ENCODE data around the gene HCFC1. TPM values are rescaled to one million over a fixed set of nuclear protein-coding genes. Genes with fewer than 3 reads are reported as not detected.

Gene HCFC1
- total and polyA plus RNA-seq, 2 of the 8 experiments (the other 6 are each of a cell fraction or from before 2014, with no cell fraction given) = 24.9 to 117 TPM

DNA sequence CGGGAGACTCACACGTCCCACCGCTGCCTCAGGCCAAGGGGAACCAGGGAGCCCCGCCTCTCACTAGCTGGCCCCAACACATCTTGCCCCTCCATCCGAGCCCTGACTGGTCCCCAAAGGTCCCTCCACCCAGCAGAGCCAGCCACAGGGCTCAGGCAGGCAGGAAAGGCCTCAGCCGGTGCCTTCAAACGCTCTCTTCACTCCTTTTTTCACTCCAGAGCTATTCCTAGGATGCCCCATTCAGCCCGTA lies 44.0 kb downstream of the HCFC1 start:
- H3K27me3 ChIP-seq (replicated peaks in 1 of 4; ENCODE audit: control insufficient read depth in 3 of 4, extremely low read depth in 1 of 4, insufficient read depth in 3 of 4, low read length in 3 of 4) = no peaks in the 10 kb centered on the region
- H3K4me2 ChIP-seq (ENCODE audit: insufficient read depth in 1 of 2, low read depth in 2 of 2, low read length in 2 of 2) = peak overlapping the region; percentile 88 to 94
- H2AK5ac ChIP-seq (ENCODE audit: low read depth, low read length) = peak overlapping the region; percentile 93
- peak overlapping the region; percentile 64 for H2BK120ac ChIP-seq (replicated peaks; ENCODE audit: low read depth, low read length)
- peak overlapping the region; percentile 79 for H3K27ac ChIP-seq (ENCODE audit: low read depth, low read length)
- H3K56ac ChIP-seq (replicated peaks; ENCODE audit: insufficient read length, low read depth, low read length) = peak overlapping the region; percentile 1
- peak overlapping the region; percentile 15 to 78 (median 68) for H3K9ac ChIP-seq (replicated peaks in 1 of 4; ENCODE audit: extremely low read depth in 1 of 4, low read depth in 3 of 4, low read length in 3 of 4)
- H2BK5ac ChIP-seq (ENCODE audit: low read depth, low read length) = peak overlapping the region; percentile 66; the same call in 1 of the 2 replicates
- peaks cover 0 to 10% (median 4%) of the 10 kb centered on the region in 4 experiments; a peak in 2 of 8 replicates for H3K36me3 ChIP-seq (ENCODE audit: control insufficient read depth in 2 of 4, insufficient read depth in 4 of 4, low read length in 3 of 4)
- peaks cover 3 to 18% (median 12%) of the 10 kb centered on the region in 4 experiments for H3K4me1 ChIP-seq (replicated peaks in 1 of 4; ENCODE audit: control insufficient read depth in 3 of 4, insufficient read depth in 4 of 4, low read length in 3 of 4)
- H3K23ac ChIP-seq (ENCODE audit: insufficient read length) = no peak overlapping the region
- peak overlapping the region; percentile 44 for H4K91ac ChIP-seq (replicated peaks; ENCODE audit: insufficient read length, low read length)
- no peak overlapping the region for H2BK20ac ChIP-seq (ENCODE audit: low read length)
- ChIA-PET POLR2A (ENCODE audit: partially characterized antibody) (interaction anchor here (0.7 to 14.9 kb wide), 9 partner anchors 14 to 161 kb away, joined by 3 to 231 read pairs (median 7); partner anchors contain the start of genes HCFC1, L1CAM, NAA10 and RENBP), CTCF (ENCODE audit: partially characterized antibody) (interaction anchor here (0.7 to 19.6 kb wide), 8 partner anchors 9 to 99 kb away, joined by 3 to 272 read pairs (median 4); partner anchors contain the start of gene RENBP)
- H3K23me2 ChIP-seq (ENCODE audit: low read depth, low read length) = peaks cover 15% of the 10 kb centered on the region; the same call in 1 of the 2 replicates
- H3K9me3 ChIP-seq (ENCODE audit: insufficient read depth in 2 of 2, low read depth in 1 of 2, low read length in 1 of 2) = no peaks in the 10 kb centered on the region
- peak overlapping the region; percentile 88 for H4K5ac ChIP-seq (ENCODE audit: insufficient read length, low read depth, low read length)
- peak overlapping the region; percentile 55 to 77 (median 62) for H3K4me3 ChIP-seq (ENCODE audit: extremely low read depth in 1 of 4, insufficient read depth in 2 of 4, low read depth in 3 of 4, low read length in 4 of 4)
- peak overlapping the region; percentile 69 for H3K4ac ChIP-seq (replicated peaks; ENCODE audit: insufficient read length, low read depth, low read length)
- no peak overlapping the region for H3K14ac ChIP-seq (ENCODE audit: insufficient read length)
- H3K79me2 ChIP-seq (ENCODE audit: control insufficient read depth in 1 of 2, insufficient read depth in 2 of 2, low read length in 2 of 2) = peaks cover 0 to 3% of the 10 kb centered on the region in 2 experiments; a peak in 1 of 4 replicates
- 0 out of 2 replicates have a peak overlapping the region, but pooled peaks have one; percentile 68 for H2BK12ac ChIP-seq (ENCODE audit: low read depth, low read length)
- H2BK15ac ChIP-seq (ENCODE audit: low read length) = no peak overlapping the region
- H4K8ac ChIP-seq (ENCODE audit: extremely low read depth, insufficient read depth, low read length) = no peak overlapping the region; the same call in 1 of the 2 replicates
- WGBS, 2 experiments (ENCODE audit: extremely low coverage in 1 of 2, insufficient coverage in 1 of 2, insufficient read length in 1 of 2, insufficient replicate concordance in 2 of 2, low coverage in 1 of 2, low lambda C conversion rate in 2 of 2, missing lambda C conversion rate in 1 of 2) = 0% methylated on average over 4 of the region's 8 CpGs; no CpG with 5 or more reads in 1 of the 2 experiments
- no peaks in the 10 kb centered on the region for H4K20me1 ChIP-seq (replicated peaks in 1 of 2; ENCODE audit: control insufficient read depth in 1 of 2, insufficient read depth in 2 of 2, low read length in 2 of 2)
- peak overlapping the region; percentile 83; the same call in 1 of the 2 replicates for H3K18ac ChIP-seq (ENCODE audit: extremely low read depth, low read length)
- no peaks in the 10 kb centered on the region; the same call in 1 of the 2 replicates for H3K79me1 ChIP-seq (ENCODE audit: low read depth, low read length)
- no peak overlapping the region for H2AFZ ChIP-seq (ENCODE audit: low read length)
- DNase-seq (ENCODE audit: low read depth in 1 of 2, low spot score in 2 of 2) (no peak), FAIRE-seq (no peak)
- TF ChIP-seq SP1 (IDR thresholded peaks at IDR 0.05; ENCODE audit: low read depth, low read length) (no peak), EZH2 (IDR thresholded peaks at IDR 0.05; ENCODE audit: low read depth, low read length, severe bottlenecking) (no peak), KDM1A (IDR thresholded peaks at IDR 0.05; ENCODE audit: borderline replicate concordance, low read length) (no peak)
